Stimulated activated CD4-positive, alpha-beta T cell treated with anti-CD3 and anti-CD28 coated beads, Interleukin-12 subunit alpha, Interleukin-12 subunit beta, amount 100 ng/mL, for 48 hours (primary cell): Measurements from ENCODE around the gene PTPN9.
"Not testable (repeated sequence)": the region's sequence is repeated elsewhere in the genome, so short reads cannot be mapped to it uniquely, and the experiment has no call there.

Experiments
- DNase-seq, 3 donors: peaks; one replicate each; pipeline ENCODE4 v3.0.0-alpha.2; 2020; ENCODE audit warnings: low read depth in 2 of 3, low spot score in 1 of 3

PTPN9 gene

GRCh38 chr15:75454471-75455378 lies 124.4 kb downstream of the PTPN9 start:
- DNase-seq: peak; percentile 54 to 82 (median 69)

- DNase-seq: peak; percentile 90 to 96 (median 96)
These were observed 125.2 kb downstream of the PTPN9 start for GRCh38 chr15:75453703-75454470.

GRCh38 chr15:75452865-75453702 lies 126.0 kb downstream of the PTPN9 start:
- DNase-seq: peak; percentile 57 to 74 (median 69)

GRCh38 chr15:75452364-75452864 lies 126.7 kb downstream of the PTPN9 start:
- peak; percentile 66 to 74 (median 74) for DNase-seq

- peak; percentile 98 to 99 (median 99) for DNase-seq
These were observed 127.3 kb downstream of the PTPN9 start, which contains the start of gene SIN3A for GRCh38 chr15:75451674-75452363. TSS of gene SIN3A (minus strand) at chr15:75451690. CDS start at chr15:75430375, 21,315 bp downstream.

- DNase-seq: no peak
These were observed 127.9 kb downstream of the PTPN9 start for GRCh38 chr15:75451202-75451673.

GRCh38 chr15:75450307-75451201 lies 128.6 kb downstream of the PTPN9 start:
- peak; percentile 95 to 97 (median 96) for DNase-seq

- no peak for DNase-seq
These were observed 129.4 kb downstream of the PTPN9 start for GRCh38 chr15:75449585-75450306.

- not testable (repeated sequence) for DNase-seq
These were observed 130.9 kb downstream of the PTPN9 start for GRCh38 chr15:75448171-75448570.

- peak in 1 of 3 donors; percentile 6 for DNase-seq
These were observed 133.0 kb downstream of the PTPN9 start for GRCh38 chr15:75446151-75446550.

GRCh38 chr15:75445324-75445723 lies 133.8 kb downstream of the PTPN9 start:
- not testable (repeated sequence) for DNase-seq

GRCh38 chr15:75443972-75444453 lies 135.1 kb downstream of the PTPN9 start:
- not testable (repeated sequence) for DNase-seq

GRCh38 chr15:75437721-75438120 lies 141.4 kb downstream of the PTPN9 start:
- no peak for DNase-seq

- DNase-seq: no peak
These were observed 142.2 kb downstream of the PTPN9 start for GRCh38 chr15:75436881-75437280.

- no peak for DNase-seq
These were observed 147.4 kb downstream of the PTPN9 start for GRCh38 chr15:75431682-75432081.

GRCh38 chr15:75431270-75431669 lies 147.8 kb downstream of the PTPN9 start:
- DNase-seq: no peak

GRCh38 chr15:75430259-75430658 lies 148.9 kb downstream of the PTPN9 start:
- no peak for DNase-seq

GRCh38 chr15:75428152-75428551 lies 151.0 kb downstream of the PTPN9 start:
- no peak for DNase-seq
